Measurements from ENCODE around the gene TMEM214. TPM values are rescaled to one million over a fixed set of nuclear protein-coding genes. Genes with fewer than 3 reads are reported as not detected.

The TMEM214 gene
- total RNA-seq, 2 donors from 2014 or later, result 59.9 to 119 TPM

GRCh38 chr2:27087823-27088410 lies 55.2 kb downstream of the TMEM214 start:
- 71 to 84% methylated on average over 5 of the region's 5 CpGs for WGBS, 2 donors
- H3K9me3 ChIP-seq, result no peaks in the 10 kb centered on the region
- ATAC-seq (no peak), DNase-seq (no peak)
- no peaks in the 10 kb centered on the region for H3K36me3 ChIP-seq (replicated peaks in 1 of 2; ENCODE audit: insufficient read depth in 1 of 2, low read depth in 2 of 2)
- no peak overlapping the region for H3K4me3 ChIP-seq
- H3K27me3 ChIP-seq, result no peaks in the 10 kb centered on the region
- intact Hi-C loops (cut with DNase I), result no loop called here
- H3K4me1 ChIP-seq, result peaks cover 27% of the 10 kb centered on the region
- no peak for TF ChIP-seq POLR2A (IDR thresholded peaks at IDR 0.05)
- TF ChIP-seq CTCF (IDR thresholded peaks at IDR 0.05), result no peak
- no peak overlapping the region for H3K27ac ChIP-seq

GRCh38 chr2:27088634-27089033 lies 55.9 kb downstream of the TMEM214 start:
- no peaks in the 10 kb centered on the region for H3K36me3 ChIP-seq (replicated peaks in 1 of 2; ENCODE audit: insufficient read depth in 1 of 2, low read depth in 2 of 2)
- DNase-seq (no peak), ATAC-seq (no peak)
- H3K4me1 ChIP-seq, result peaks cover 27% of the 10 kb centered on the region
- H3K27ac ChIP-seq, result no peak overlapping the region
- 84 to 90% methylated on average over 5 to 6 of the region's 6 CpGs for WGBS, 2 donors
- H3K27me3 ChIP-seq, result no peaks in the 10 kb centered on the region
- intact Hi-C loops (cut with DNase I), result no loop called here
- no peak for TF ChIP-seq POLR2A (IDR thresholded peaks at IDR 0.05)
- TF ChIP-seq CTCF (IDR thresholded peaks at IDR 0.05), result no peak
- H3K4me3 ChIP-seq, result no peak overlapping the region
- H3K9me3 ChIP-seq, result no peaks in the 10 kb centered on the region

GRCh38 chr2:27089111-27089954 lies 56.6 kb downstream of the TMEM214 start:
- H3K4me1 ChIP-seq, result peaks cover 27% of the 10 kb centered on the region
- no peak overlapping the region for H3K4me3 ChIP-seq
- no peak for DNase-seq
- ATAC-seq, result no peak
- TF ChIP-seq POLR2A (IDR thresholded peaks at IDR 0.05) (no peak), CTCF (IDR thresholded peaks at IDR 0.05) (no peak)
- H3K27ac ChIP-seq, result no peak overlapping the region
- intact Hi-C loops (cut with DNase I), result no loop called here
- H3K36me3 ChIP-seq (replicated peaks in 1 of 2; ENCODE audit: insufficient read depth in 1 of 2, low read depth in 2 of 2), result no peaks in the 10 kb centered on the region
- H3K27me3 ChIP-seq, result no peaks in the 10 kb centered on the region
- whole genome bisulfite sequencing, 2 donors, result 85 to 90% methylated on average over 13 to 14 of the region's 14 CpGs
- no peaks in the 10 kb centered on the region for H3K9me3 ChIP-seq

Other genes starting within 250 kb of the TMEM214 start
- not detected for gene CENPA, start 246.9 kb upstream of the TMEM214 start, total RNA-seq
- not detected for gene DPYSL5, start 184.8 kb upstream of the TMEM214 start, total RNA-seq
- gene MAPRE3, start 62.3 kb upstream of the TMEM214 start, total RNA-seq, result 10 to 100 TPM in 1 of 2 donors, 1 to 10 TPM in 1; 9.3 to 15.8 TPM
- gene AGBL5, start 18.7 kb downstream of the TMEM214 start, total RNA-seq, result 10 to 100 TPM in 1 of 2 donors, 1 to 10 TPM in 1; 5.6 to 12.2 TPM
- gene OST4, start 38.7 kb downstream of the TMEM214 start, total RNA-seq, result 100 to 1,000 TPM; 103 to 129 TPM
- gene EMILIN1, start 45.6 kb downstream of the TMEM214 start, total RNA-seq, result 10 to 100 TPM; 21.8 to 24.1 TPM
- 1 to 10 TPM; 4.2 to 7.3 TPM for gene KHK, start 53.8 kb downstream of the TMEM214 start, total RNA-seq
- gene CGREF1, start 86.2 kb downstream of the TMEM214 start, total RNA-seq, result 1 to 10 TPM; 1.0 to 3.0 TPM
- gene ABHD1, start 90.8 kb downstream of the TMEM214 start, total RNA-seq, result under 1 TPM in 1 of 2 donors, not detected in 1; 0.33 TPM
- 100 to 1,000 TPM in 1 of 2 donors, 10 to 100 TPM in 1; 56.3 to 103 TPM for gene PREB, start 101.7 kb downstream of the TMEM214 start, total RNA-seq
- gene PRR30, start 106.4 kb downstream of the TMEM214 start, total RNA-seq, result not detected
- under 1 TPM; under 0.01 to 0.66 TPM for gene TCF23, start 116.0 kb downstream of the TMEM214 start, total RNA-seq
- 10 to 100 TPM; 69.2 to 75.0 TPM for gene ATRAID, start 179.1 kb downstream of the TMEM214 start, total RNA-seq
- gene SLC5A6, start 179.3 kb downstream of the TMEM214 start, total RNA-seq, result 10 to 100 TPM; 17.4 to 34.6 TPM
- 10 to 100 TPM; 18.4 to 36.9 TPM for gene CAD, start 184.4 kb downstream of the TMEM214 start, total RNA-seq
- not detected for gene SLC30A3, start 230.1 kb downstream of the TMEM214 start, total RNA-seq
- gene DNAJC5G, start 242.5 kb downstream of the TMEM214 start, total RNA-seq, result 1 to 10 TPM in 1 of 2 donors, not detected in 1; 1.3 TPM
- gene TRIM54, start 249.5 kb downstream of the TMEM214 start, total RNA-seq, result under 1 TPM in 1 of 2 donors, not detected in 1; 0.26 TPM